ENCODE results near the gene ENKD1. TPM values are rescaled to one million over a fixed set of nuclear protein-coding genes. Genes with fewer than 3 reads are reported as not detected.

The ENKD1 gene
- total RNA-seq, 1 donor from 2014 or later = 6.9 TPM

- TF ChIP-seq EZH2 (IDR thresholded peaks at IDR 0.05) (no peak), EZH2phosphoT487 (IDR thresholded peaks at IDR 0.05) (no peak), CTCF (IDR thresholded peaks at IDR 0.05) (no peak)
- Histone ChIP-seq H3K9me3 (ENCODE audit: low read depth) (no peaks in the 10 kb centered on the region), H3K36me3 (no peaks in the 10 kb centered on the region), H3K27me3 (peaks cover 41% of the 10 kb centered on the region), H4K20me1 (ENCODE audit: low read depth) (no peaks in the 10 kb centered on the region), H3F3A (ENCODE audit: low read depth) (peaks cover 9% of the 10 kb centered on the region), H3K9ac (no peak overlapping the region), H3K4me3 (no peak overlapping the region), H3K4me2 (no peak overlapping the region), H2AFZ (replicated peaks) (no peak overlapping the region), H3K79me2 (ENCODE audit: low read depth) (no peaks in the 10 kb centered on the region), H3K27ac (no peak overlapping the region), H3K4me1 (no peaks in the 10 kb centered on the region)
- Mint-ChIP-seq H3K9me3 (no peaks in the 10 kb centered on the region), H3K27ac (no peak overlapping the region), H3K4me1 (no peaks in the 10 kb centered on the region), H3K36me3 (peaks cover 6% of the 10 kb centered on the region), H3K4me3 (peak overlapping the region; percentile 50), H3K27me3 (ENCODE audit: insufficient read depth, low read depth) (peaks cover 3% of the 10 kb centered on the region)
- no peak for DNase-seq (ENCODE audit: low spot score)
Observed at GRCh38 chr16:67644038-67644437, 22.5 kb downstream of the ENKD1 start.

GRCh38 chr16:67641779-67642708, 24.5 kb downstream of the ENKD1 start:
- Mint-ChIP-seq H3K9me3 (no peaks in the 10 kb centered on the region), H3K36me3 (peaks cover 9% of the 10 kb centered on the region), H3K4me3 (no peak overlapping the region), H3K27ac (no peak overlapping the region), H3K4me1 (no peaks in the 10 kb centered on the region), H3K27me3 (ENCODE audit: insufficient read depth, low read depth) (peaks cover 3% of the 10 kb centered on the region)
- no peaks in the 10 kb centered on the region for H3K79me2 ChIP-seq (ENCODE audit: low read depth)
- DNase-seq (ENCODE audit: low spot score) = no peak
- H3K9me3 ChIP-seq (ENCODE audit: low read depth) = no peaks in the 10 kb centered on the region
- H2AFZ ChIP-seq (replicated peaks) = no peak overlapping the region
- no peaks in the 10 kb centered on the region for H4K20me1 ChIP-seq (ENCODE audit: low read depth)
- H3K4me3 ChIP-seq = no peak overlapping the region
- no peak overlapping the region for H3K9ac ChIP-seq
- H3K27me3 ChIP-seq = peaks cover 24% of the 10 kb centered on the region
- TF ChIP-seq EZH2 (IDR thresholded peaks at IDR 0.05) (no peak), EZH2phosphoT487 (IDR thresholded peaks at IDR 0.05) (no peak), CTCF (IDR thresholded peaks at IDR 0.05) (no peak)
- no peak overlapping the region for H3K4me2 ChIP-seq
- H3K36me3 ChIP-seq = no peaks in the 10 kb centered on the region
- H3F3A ChIP-seq (ENCODE audit: low read depth) = peaks cover 13% of the 10 kb centered on the region
- H3K4me1 ChIP-seq = no peaks in the 10 kb centered on the region
- no peak overlapping the region for H3K27ac ChIP-seq

GRCh38 chr16:67637625-67638024, 28.9 kb downstream of the ENKD1 start:
- no peaks in the 10 kb centered on the region for H3K27me3 ChIP-seq
- no peak for TF ChIP-seq CTCF (IDR thresholded peaks at IDR 0.05)
- no peak overlapping the region for H3K4me2 ChIP-seq
- no peaks in the 10 kb centered on the region for H3K36me3 ChIP-seq
- no peak overlapping the region for H2AFZ ChIP-seq (replicated peaks)
- H4K20me1 ChIP-seq (ENCODE audit: low read depth) = peaks cover 4% of the 10 kb centered on the region
- H3K9me3 Mint-ChIP-seq = no peaks in the 10 kb centered on the region
- no peaks in the 10 kb centered on the region for H3K79me2 ChIP-seq (ENCODE audit: low read depth)
- no peaks in the 10 kb centered on the region for H3K27me3 Mint-ChIP-seq (ENCODE audit: insufficient read depth, low read depth)
- H3K4me3 Mint-ChIP-seq = no peak overlapping the region
- H3K36me3 Mint-ChIP-seq = peaks cover 19% of the 10 kb centered on the region
- H3K9ac ChIP-seq = no peak overlapping the region
- H3F3A ChIP-seq (ENCODE audit: low read depth) = peaks cover 13% of the 10 kb centered on the region
- H3K4me1 ChIP-seq = no peaks in the 10 kb centered on the region
- H3K4me3 ChIP-seq = no peak overlapping the region
- H3K27ac ChIP-seq = no peak overlapping the region
- no peaks in the 10 kb centered on the region for H3K9me3 ChIP-seq (ENCODE audit: low read depth)
- no peaks in the 10 kb centered on the region for H3K4me1 Mint-ChIP-seq
- no peak overlapping the region for H3K27ac Mint-ChIP-seq
- no peak for DNase-seq (ENCODE audit: low spot score)
